Transverse colon (tissue), 4 donors: ENCODE measurements around the gene FBN2. TPM values are rescaled to one million over a fixed set of nuclear protein-coding genes. Genes with fewer than 3 reads are reported as not detected.

Source experiments
- DNase-seq: peaks from one replicate; pipeline ENCODE4 v3.0.0-alpha.2; 2019
- H3K27ac ChIP-seq, 4 donors: fragments of 200-600 bp; sonication (generic); 2 replicates each; pipeline ENCODE4 v1.5.1; 2016 to 2018; ENCODE audit warnings: inconsistent platforms in 4 of 4
- H3K27me3 ChIP-seq: fragments of 200-600 bp; sonication (generic); 2 replicates; pipeline ENCODE4 v1.5.1; 2017; ENCODE audit warnings: inconsistent platforms
- H3K36me3 ChIP-seq, 4 donors: fragments of 200-600 bp; sonication (generic); 2 replicates each; pipeline ENCODE4 v1.5.1; 2017 to 2019; ENCODE audit warnings: inconsistent platforms in 4 of 4
- H3K4me1 ChIP-seq, 4 donors: fragments of 200-600 bp; sonication (generic); 2 replicates each; pipeline ENCODE4 v1.5.1; 2017 to 2020; ENCODE audit warnings: inconsistent platforms in 4 of 4
- H3K4me3 ChIP-seq, 4 donors: fragments of 200-600 bp; sonication (generic); 1 replicate in 1 of 4; 2 replicates in 3 of 4; pipeline versions ENCODE4 v1.5.1 to v1.6.1; 2017 to 2019; ENCODE audit warnings: inconsistent platforms in 4 of 4
- H3K9me3 ChIP-seq, 2 donors: fragments of 200-600 bp; sonication (generic); 2 replicates each; pipeline ENCODE4 v1.5.1; 2017 to 2019; ENCODE audit warnings: inconsistent platforms in 2 of 2
- CTCF ChIP-seq, 5 experiments: fragments of 200-600 bp in 3 of 5; fragments of 450-650 bp in 2 of 5; sonication (generic) in 3 of 5; IDR thresholded peaks; 1 replicate in 2 of 5; 2 replicates in 3 of 5; pipeline ENCODE4 v1.5.1; 2016 to 2017; ENCODE audit warnings: antibody characterized with exemption in 5 of 5, inconsistent platforms in 3 of 5, mild to moderate bottlenecking in 2 of 5, moderate library complexity in 1 of 5
- EP300 ChIP-seq: sonication (generic); formaldehyde crosslinking; IDR thresholded peaks from one replicate; pipeline ENCODE4 v1.6.1; 2017; ENCODE audit warnings: antibody characterized with exemption, low read depth
- POLR2A ChIP-seq: fragments of 450-650 bp; IDR thresholded peaks from one replicate; pipeline ENCODE4 v1.6.1; 2016; ENCODE audit warnings: antibody characterized with exemption, mild to moderate bottlenecking, moderate library complexity
- POLR2AphosphoS5 ChIP-seq, 3 donors: sonication (generic); formaldehyde crosslinking; IDR thresholded peaks; one replicate each; pipeline ENCODE4 v1.6.1; 2016; ENCODE audit warnings: antibody characterized with exemption in 3 of 3
- WGBS, 2 donors: methylation state at CpG; one replicate each; pipeline ENCODE4 v1.1.5; 2018; ENCODE audit warnings: low coverage in 1 of 2; 5-methylcytosine and 5-hydroxymethylcytosine counted together
- in situ Hi-C, 4 donors: fragments of 200-750 bp; cut with MboI; loops; one replicate each; pipeline versions ENCODE4 v1.15.0 to v1.15.1; 2017; ENCODE audit warnings: low sequenced_read_pairs in 3 of 4, low pct_ligation_motif_present in 1 of 4, low pct_unique_long_range_greater_than_20kb in 1 of 4
- intact Hi-C: fragments of 100-400 bp; cut with DNase I; formaldehyde crosslinking; loops from one replicate; pipeline ENCODE4 v1.15.1; 2023; ENCODE audit warnings: low total_unique reads
- total RNA-seq, 4 donors: library from RNA; depleted of rRNA; stranded (reverse); fragments of >200 nt; gene quantifications; one replicate each; pipeline ENCODE4 v1.1.0, GENCODE V29; 2016

FBN2 gene
- total RNA-seq, 4 donors from 2014 or later = 0.79 to 16.1 (median 2.6) TPM

- no peak for TF ChIP-seq EP300
- in situ Hi-C loops (no loop called here), intact Hi-C loops (no loop called here)
- H3K4me1 ChIP-seq = peaks cover 0 to 7% (median 0%) of the 10 kb centered on the region in 4 donors
- H3K9me3 ChIP-seq = no peaks in the 10 kb centered on the region
- H3K27ac ChIP-seq = no peak overlapping the region
- H3K36me3 ChIP-seq = no peaks in the 10 kb centered on the region
- no peaks in the 10 kb centered on the region for H3K27me3 ChIP-seq
- no peak overlapping the region for H3K4me3 ChIP-seq
- 52 to 54% methylated on average over 3 of the region's 3 CpGs for WGBS, 2 donors
- no peak for DNase-seq
Observed at GRCh38 chr5:128346038-128346437, 192.0 kb downstream of the FBN2 start.

- Histone ChIP-seq H3K4me1 (peaks cover 0 to 7% (median 0%) of the 10 kb centered on the region in 4 donors), H3K27me3 (no peaks in the 10 kb centered on the region), H3K27ac (no peak overlapping the region), H3K4me3 (no peak overlapping the region), H3K9me3 (no peaks in the 10 kb centered on the region), H3K36me3 (no peaks in the 10 kb centered on the region)
- 94% methylated on average over 16 of the region's 16 CpGs; no CpG with 5 or more reads in 1 of the 2 donors for WGBS, 2 donors
- in situ Hi-C loops = no loop called here
- no peak for DNase-seq
- intact Hi-C loops = no loop called here
- no peak for TF ChIP-seq POLR2A
- TF ChIP-seq CTCF (IDR thresholded peaks at IDR 0.05) = no peak
- no peak for TF ChIP-seq EP300
- TF ChIP-seq POLR2AphosphoS5 (IDR thresholded peaks at IDR 0.05) = no peak
Observed at GRCh38 chr5:128345247-128345646, 192.8 kb downstream of the FBN2 start.

GRCh38 chr5:128343168-128343567 lies 194.9 kb downstream of the FBN2 start:
- intact Hi-C loops = no loop called here
- Histone ChIP-seq H3K36me3 (no peaks in the 10 kb centered on the region), H3K9me3 (no peaks in the 10 kb centered on the region), H3K4me3 (no peak overlapping the region), H3K4me1 (no peaks in the 10 kb centered on the region), H3K27me3 (no peaks in the 10 kb centered on the region), H3K27ac (no peak overlapping the region)
- in situ Hi-C loops = no loop called here
- WGBS, 2 donors = 72 to 78% methylated on average over 4 of the region's 4 CpGs
- TF ChIP-seq CTCF (IDR thresholded peaks at IDR 0.05) (no peak), POLR2AphosphoS5 (IDR thresholded peaks at IDR 0.05) (no peak), POLR2A (no peak), EP300 (no peak)
- DNase-seq = no peak

- in situ Hi-C loops (no loop called here), intact Hi-C loops (no loop called here)
- H3K27me3 ChIP-seq = no peaks in the 10 kb centered on the region
- H3K36me3 ChIP-seq = no peaks in the 10 kb centered on the region
- H3K27ac ChIP-seq = no peak overlapping the region
- no peak for TF ChIP-seq CTCF (IDR thresholded peaks at IDR 0.05)
- TF ChIP-seq EP300 = no peak
- no peak for TF ChIP-seq POLR2AphosphoS5 (IDR thresholded peaks at IDR 0.05)
- TF ChIP-seq POLR2A = no peak
- no peak overlapping the region for H3K4me3 ChIP-seq
- H3K9me3 ChIP-seq = no peaks in the 10 kb centered on the region
- DNase-seq = no peak
- 69 to 79% methylated on average over 3 of the region's 3 CpGs for WGBS, 2 donors
- no peaks in the 10 kb centered on the region for H3K4me1 ChIP-seq
Observed at GRCh38 chr5:128341056-128341455, 197.0 kb downstream of the FBN2 start.

- WGBS, 2 donors = 90 to 95% methylated on average over 2 of the region's 2 CpGs
- no peak for DNase-seq
- TF ChIP-seq CTCF (IDR thresholded peaks at IDR 0.05) (no peak), POLR2A (no peak), POLR2AphosphoS5 (IDR thresholded peaks at IDR 0.05) (no peak), EP300 (no peak)
- intact Hi-C loops (no loop called here), in situ Hi-C loops (no loop called here)
- Histone ChIP-seq H3K4me3 (no peak overlapping the region), H3K27me3 (no peaks in the 10 kb centered on the region), H3K4me1 (no peaks in the 10 kb centered on the region), H3K36me3 (no peaks in the 10 kb centered on the region), H3K9me3 (no peaks in the 10 kb centered on the region), H3K27ac (no peak overlapping the region)
Observed at GRCh38 chr5:128340648-128341047, 197.4 kb downstream of the FBN2 start.
